H9 (cell line): ENCODE data around the gene FANCE. TPM values are rescaled to one million over a fixed set of nuclear protein-coding genes. Genes with fewer than 3 reads are reported as not detected.

Source experiments
- DNase-seq: peaks from one replicate; pipeline ENCODE4 v3.0.0-alpha.2; 2017
- H2AFZ ChIP-seq: one replicate; pipeline ENCODE4 v1.6.1; 2013; ENCODE audit warnings: mild to moderate bottlenecking, low read length, control low read depth, moderate library complexity
- H2AK5ac ChIP-seq: 2 replicates; pipeline ENCODE4 v1.6.1; 2013; ENCODE audit warnings: low read length, control low read depth, mixed read lengths; ENCODE audit not compliant: insufficient read length
- H2BK120ac ChIP-seq: one replicate; pipeline ENCODE4 v1.6.1; 2013; ENCODE audit warnings: low read depth, mild to moderate bottlenecking, low read length, control low read depth, inconsistent platforms; ENCODE audit not compliant: poor library complexity, severe bottlenecking
- H2BK12ac ChIP-seq: 2 replicates; pipeline ENCODE4 v1.6.1; 2013; ENCODE audit warnings: low read length, control low read depth, mixed read lengths, low read depth; ENCODE audit not compliant: insufficient read length
- H2BK15ac ChIP-seq: 2 replicates; pipeline ENCODE4 v1.6.1; 2013; ENCODE audit warnings: low read depth, low read length, control low read depth
- H2BK20ac ChIP-seq: one replicate; pipeline ENCODE4 v1.6.1; 2013; ENCODE audit warnings: low read depth, mild to moderate bottlenecking, low read length, control low read depth, inconsistent platforms; ENCODE audit not compliant: poor library complexity, severe bottlenecking
- H2BK5ac ChIP-seq: 2 replicates; pipeline ENCODE4 v1.6.1; 2013; ENCODE audit warnings: low read length, control low read depth, mixed read lengths; ENCODE audit not compliant: insufficient read length
- H3K14ac ChIP-seq: 2 replicates; pipeline ENCODE4 v1.6.1; 2013; ENCODE audit warnings: low read length, control low read depth; ENCODE audit not compliant: insufficient read depth
- H3K18ac ChIP-seq: 2 replicates; pipeline ENCODE4 v1.6.1; 2013; ENCODE audit warnings: low read depth, mild to moderate bottlenecking, mixed read lengths, low read length, control low read depth; ENCODE audit not compliant: insufficient read length
- H3K23ac ChIP-seq: 2 replicates; pipeline ENCODE4 v1.6.1; 2013; ENCODE audit warnings: low read length, control low read depth, mixed read lengths, low read depth; ENCODE audit not compliant: insufficient read length
- H3K23me2 ChIP-seq: 2 replicates; pipeline ENCODE4 v1.6.1; 2013; ENCODE audit warnings: low read depth, mild to moderate bottlenecking, mixed read lengths, low read length, control low read depth; ENCODE audit not compliant: insufficient read length, poor library complexity, severe bottlenecking
- H3K27ac ChIP-seq: 2 replicates; pipeline ENCODE4 v1.5.1; 2013; ENCODE audit warnings: low read length, control low read depth, mixed read lengths, low read depth; ENCODE audit not compliant: insufficient read length
- H3K27me3 ChIP-seq: 2 replicates; pipeline ENCODE4 v1.6.1; 2013; ENCODE audit warnings: low read length, control low read depth, inconsistent platforms; ENCODE audit not compliant: insufficient read depth
- H3K4ac ChIP-seq: 2 replicates; pipeline ENCODE4 v1.6.1; 2013; ENCODE audit warnings: low read depth, mild to moderate bottlenecking, control low read depth, inconsistent platforms, low read length, moderate library complexity
- H3K4me1 ChIP-seq: 2 replicates; pipeline ENCODE4 v1.6.1; 2013; ENCODE audit warnings: low read length, control low read depth, inconsistent platforms; ENCODE audit not compliant: insufficient read depth
- H3K4me2 ChIP-seq: 2 replicates; pipeline ENCODE4 v1.6.1; 2013; ENCODE audit warnings: low read length, control low read depth, mixed read lengths; ENCODE audit not compliant: insufficient read length, insufficient read depth
- H3K56ac ChIP-seq: 2 replicates; pipeline ENCODE4 v1.6.1; 2013; ENCODE audit warnings: low read depth, mild to moderate bottlenecking, mixed read lengths, low read length, control low read depth; ENCODE audit not compliant: insufficient read length
- H3K79me1 ChIP-seq: 2 replicates; pipeline ENCODE4 v1.6.1; 2013; ENCODE audit warnings: low read depth, mild to moderate bottlenecking, moderate library complexity, low read length, control low read depth, inconsistent platforms; ENCODE audit not compliant: insufficient read depth, poor library complexity, severe bottlenecking
- H3K79me2 ChIP-seq: 2 replicates; pipeline ENCODE4 v1.6.1; 2013; ENCODE audit warnings: low read length, control low read depth, inconsistent platforms; ENCODE audit not compliant: insufficient read depth
- H3K9ac ChIP-seq: 2 replicates; pipeline ENCODE4 v1.6.1; 2013; ENCODE audit warnings: low read length, control low read depth, mixed read lengths; ENCODE audit not compliant: insufficient read length; ENCODE audit errors: extremely low read depth
- H3K9me3 ChIP-seq: one replicate; pipeline ENCODE4 v1.6.1; 2013; ENCODE audit warnings: low read depth, low read length, inconsistent platforms; ENCODE audit not compliant: control insufficient read depth
- H3T11ph ChIP-seq: one replicate; pipeline ENCODE4 v1.6.1; 2013; ENCODE audit warnings: mild to moderate bottlenecking, low read length, control low read depth, inconsistent platforms
- H4K20me1 ChIP-seq: one replicate; pipeline ENCODE4 v1.6.1; 2013; ENCODE audit not compliant: control insufficient read depth, insufficient read length, insufficient read depth
- H4K5ac ChIP-seq: 2 replicates; pipeline ENCODE4 v1.6.1; 2013; ENCODE audit warnings: low read depth, mild to moderate bottlenecking, mixed read lengths, low read length, control low read depth; ENCODE audit not compliant: insufficient read length
- H4K8ac ChIP-seq: replicated peaks from 2 replicates; pipeline ENCODE4 v1.6.1; 2013; ENCODE audit warnings: low read length, control low read depth, mixed read lengths, low read depth; ENCODE audit not compliant: insufficient read length
- H4K91ac ChIP-seq: 2 replicates; pipeline ENCODE4 v1.6.1; 2013; ENCODE audit warnings: low read depth, mild to moderate bottlenecking, moderate library complexity, mixed read lengths, low read length, control low read depth; ENCODE audit not compliant: insufficient read length
- H3K27ac Mint-ChIP-seq, 3 experiments: 2 replicates in 2 of 3; 3 replicates in 1 of 3; pipeline ENCODE4 v1.8.0; 2020 to 2021; ENCODE audit warnings: mixed read lengths in 3 of 3, mild to moderate bottlenecking in 1 of 3, moderate library complexity in 1 of 3
- H3K27me3 Mint-ChIP-seq: 2 replicates; pipeline ENCODE4 v1.8.0; 2021; ENCODE audit warnings: low read depth, mild to moderate bottlenecking, moderate library complexity, mixed read lengths
- H3K36me3 Mint-ChIP-seq, 3 experiments: 2 replicates in 2 of 3; 3 replicates in 1 of 3; pipeline ENCODE4 v1.8.0; 2020 to 2021; ENCODE audit warnings: low read depth in 3 of 3, mixed read lengths in 3 of 3; ENCODE audit not compliant: insufficient read depth in 1 of 3
- H3K4me1 Mint-ChIP-seq, 2 experiments: 2 replicates each; pipeline ENCODE4 v1.8.0; 2020; ENCODE audit warnings: mixed read lengths in 2 of 2
- H3K4me3 Mint-ChIP-seq, 2 experiments: 2 replicates in 1 of 2; 3 replicates in 1 of 2; pipeline ENCODE4 v1.8.0; 2020 to 2021; ENCODE audit warnings: mild to moderate bottlenecking in 2 of 2, mixed read lengths in 2 of 2, moderate library complexity in 1 of 2
- H3K9me3 Mint-ChIP-seq, 2 experiments: 2 replicates in 1 of 2; 3 replicates in 1 of 2; pipeline ENCODE4 v1.8.0; 2020; ENCODE audit warnings: mild to moderate bottlenecking in 2 of 2, mixed read lengths in 2 of 2, moderate library complexity in 1 of 2
- WGBS: extraction: QIAGEN DNeasy Blood & Tissue Kit; methylation state at CpG from one replicate; pipeline ENCODE4 v1.1.7; 2013; ENCODE audit warnings: missing lambda C conversion rate, low lambda C conversion rate, mixed read lengths; ENCODE audit not compliant: insufficient read length; ENCODE audit errors: extremely low coverage; 5-methylcytosine and 5-hydroxymethylcytosine counted together
- total RNA-seq: library from RNA; stranded (reverse); gene quantifications from 2 replicates; pipeline ENCODE4 v1.2.1, GENCODE V29; 2021
- TF ChIP-seq, protein P1 (sequence below): fragments of 200-600 bp; sonication (generic); conservative IDR thresholded peaks from 3 replicates; pipeline ENCODE4 v1.8.0; 2021; ENCODE audit warnings: antibody characterized with exemption, mild to moderate bottlenecking

FANCE gene
- total RNA-seq, 1 experiment from 2014 or later = 8.4 TPM

DNA sequence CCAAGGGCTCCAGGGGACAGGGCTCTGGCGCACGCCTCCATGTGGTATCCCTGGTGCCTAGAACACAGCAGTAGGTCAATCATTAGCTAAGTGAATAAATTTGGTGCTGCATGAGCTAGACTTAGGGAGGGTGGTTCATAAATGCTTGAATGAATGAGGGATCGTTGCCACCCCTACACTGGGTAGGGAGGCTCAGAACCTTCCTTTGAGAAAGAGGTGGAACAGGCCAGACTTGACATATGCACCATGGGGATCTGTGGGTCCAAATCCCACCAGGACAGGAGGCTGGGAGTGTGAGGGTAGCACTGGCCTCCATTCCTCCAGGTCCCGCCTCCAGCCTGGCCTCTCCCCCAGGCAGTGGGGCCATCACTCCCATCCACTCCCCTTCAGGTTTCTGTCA lies 30.9 kb downstream of the FANCE start:
- Histone ChIP-seq H3K27me3 (no peaks in the 10 kb centered on the region), H3K9ac (no peak overlapping the region), H2AK5ac (no peak overlapping the region), H2BK15ac (no peak overlapping the region), H2BK120ac (no peak overlapping the region), H2AFZ (no peak overlapping the region), H2BK12ac (no peak overlapping the region), H4K8ac (no peak overlapping the region), H4K91ac (no peak overlapping the region), H2BK5ac (no peak overlapping the region), H3K4me2 (no peak overlapping the region), H3K9me3 (no peaks in the 10 kb centered on the region), H2BK20ac (no peak overlapping the region), H3T11ph (no peak overlapping the region), H3K4ac (no peak overlapping the region), H3K4me1 (peaks cover 11% of the 10 kb centered on the region; the same call in 1 of the 2 replicates), H3K23ac (no peak overlapping the region), H3K56ac (no peak overlapping the region), H3K18ac (no peak overlapping the region), H4K20me1 (no peaks in the 10 kb centered on the region), H3K27ac (no peak overlapping the region), H3K79me2 (no peaks in the 10 kb centered on the region), H3K23me2 (peaks cover 13% of the 10 kb centered on the region), H3K79me1 (no peaks in the 10 kb centered on the region), H3K14ac (no peak overlapping the region), H4K5ac (no peak overlapping the region)
- Mint-ChIP-seq H3K9me3 (no peaks in the 10 kb centered on the region; a peak in 1 of 5 replicates), H3K4me3 (no peak overlapping the region; a peak in 1 of 5 replicates), H3K27me3 (no peaks in the 10 kb centered on the region; the same call in none of the 2 replicates), H3K4me1 (peaks cover 30 to 33% of the 10 kb centered on the region in 2 experiments), H3K27ac (peak overlapping the region; percentile 34 to 84 (median 50); a peak in 4 of 7 replicates), H3K36me3 (peaks cover 7 to 39% (median 21%) of the 10 kb centered on the region in 3 experiments)
- WGBS = no CpG with 5 or more reads among the region's 4 CpGs
- TF ChIP-seq, protein P1, sequence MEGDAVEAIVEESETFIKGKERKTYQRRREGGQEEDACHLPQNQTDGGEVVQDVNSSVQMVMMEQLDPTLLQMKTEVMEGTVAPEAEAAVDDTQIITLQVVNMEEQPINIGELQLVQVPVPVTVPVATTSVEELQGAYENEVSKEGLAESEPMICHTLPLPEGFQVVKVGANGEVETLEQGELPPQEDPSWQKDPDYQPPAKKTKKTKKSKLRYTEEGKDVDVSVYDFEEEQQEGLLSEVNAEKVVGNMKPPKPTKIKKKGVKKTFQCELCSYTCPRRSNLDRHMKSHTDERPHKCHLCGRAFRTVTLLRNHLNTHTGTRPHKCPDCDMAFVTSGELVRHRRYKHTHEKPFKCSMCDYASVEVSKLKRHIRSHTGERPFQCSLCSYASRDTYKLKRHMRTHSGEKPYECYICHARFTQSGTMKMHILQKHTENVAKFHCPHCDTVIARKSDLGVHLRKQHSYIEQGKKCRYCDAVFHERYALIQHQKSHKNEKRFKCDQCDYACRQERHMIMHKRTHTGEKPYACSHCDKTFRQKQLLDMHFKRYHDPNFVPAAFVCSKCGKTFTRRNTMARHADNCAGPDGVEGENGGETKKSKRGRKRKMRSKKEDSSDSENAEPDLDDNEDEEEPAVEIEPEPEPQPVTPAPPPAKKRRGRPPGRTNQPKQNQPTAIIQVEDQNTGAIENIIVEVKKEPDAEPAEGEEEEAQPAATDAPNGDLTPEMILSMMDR = no peak
- DNase-seq = no peak
